Neural cell (in vitro differentiated cells): ENCODE measurements around the gene KLHL22. TPM values are rescaled to one million over a fixed set of nuclear protein-coding genes. Genes with fewer than 3 reads are reported as not detected.

Experiments
- H2AFZ ChIP-seq: fragments of 200-600, 300-800 bp; sonication (generic), shearing (Covaris generic); 2 replicates; pipeline ENCODE4 v1.6.0; 2014; ENCODE audit warnings: low read depth, mild to moderate bottlenecking, antibody characterized with exemption, low read length, moderate library complexity
- H3F3A ChIP-seq: fragments of 200-600 bp; shearing (Covaris generic); 2 replicates; pipeline ENCODE4 v1.6.1; 2016; ENCODE audit warnings: mild to moderate bottlenecking, moderate library complexity, mixed read lengths, antibody characterized with exemption, low read length; ENCODE audit not compliant: insufficient read depth, poor library complexity, severe bottlenecking
- H3K27ac ChIP-seq: fragments of 200-600, 300-800 bp; sonication (generic), shearing (Covaris generic); 2 replicates; pipeline ENCODE4 v1.5.1; 2014; ENCODE audit warnings: mild to moderate bottlenecking, low read length, moderate library complexity
- H3K27me3 ChIP-seq: fragments of 300-800, 200-600 bp; sonication (generic), shearing (Covaris generic); 2 replicates; pipeline ENCODE4 v1.6.0; 2014; ENCODE audit warnings: mild to moderate bottlenecking, low read depth, low read length, moderate library complexity; ENCODE audit not compliant: insufficient read depth
- H3K36me3 ChIP-seq: fragments of 300-800, 200-600 bp; sonication (generic), shearing (Covaris generic); 2 replicates; pipeline ENCODE4 v1.5.1; 2014; ENCODE audit warnings: mild to moderate bottlenecking, antibody characterized with exemption, low read length, moderate library complexity; ENCODE audit not compliant: insufficient read depth
- H3K4me2 ChIP-seq: fragments of 300-800, 200-600 bp; sonication (generic), shearing (Covaris generic); 2 replicates; pipeline ENCODE4 v1.6.0; 2014; ENCODE audit warnings: mild to moderate bottlenecking, low read length
- H3K4me3 ChIP-seq: fragments of 300-800, 200-600 bp; sonication (generic), shearing (Covaris generic); 2 replicates; pipeline ENCODE4 v1.5.1; 2014; ENCODE audit warnings: mild to moderate bottlenecking, low read length, moderate library complexity
- H3K79me2 ChIP-seq: fragments of 200-600 bp; shearing (Covaris generic); replicated peaks from 2 replicates; pipeline ENCODE4 v1.6.0; 2014; ENCODE audit warnings: mild to moderate bottlenecking, low read length, moderate library complexity; ENCODE audit not compliant: insufficient read depth
- H3K9ac ChIP-seq: fragments of 300-800, 200-600 bp; sonication (generic), shearing (Covaris generic); 2 replicates; pipeline ENCODE4 v1.6.1; 2016; ENCODE audit warnings: mild to moderate bottlenecking, low read length, mixed read lengths
- H3K9me2 ChIP-seq: fragments of 200-600 bp; shearing (Covaris generic); 2 replicates; pipeline ENCODE4 v1.6.1; 2016; ENCODE audit warnings: mild to moderate bottlenecking, low read length, mixed read lengths; ENCODE audit not compliant: insufficient read depth
- H3K9me3 ChIP-seq: fragments of 200-600, 300-800 bp; sonication (generic), shearing (Covaris generic); 2 replicates; pipeline ENCODE4 v1.6.1; 2016; ENCODE audit warnings: mild to moderate bottlenecking, mixed run types, low read length, moderate library complexity, mixed read lengths
- H4K20me1 ChIP-seq: fragments of 200-600 bp; shearing (Covaris generic); 2 replicates; pipeline ENCODE4 v1.6.1; 2016; ENCODE audit warnings: mild to moderate bottlenecking, mixed run types; ENCODE audit not compliant: insufficient read depth
- CTCF ChIP-seq: fragments of 450-650 bp; IDR thresholded peaks from 2 replicates; pipeline ENCODE4 v1.5.1; 2014; ENCODE audit warnings: antibody characterized with exemption, mild to moderate bottlenecking, moderate library complexity; ENCODE audit not compliant: poor library complexity, severe bottlenecking
- EP300 ChIP-seq: fragments of 450-650 bp; conservative IDR thresholded peaks from 2 replicates; pipeline ENCODE4 v1.6.1; 2014; ENCODE audit warnings: antibody characterized with exemption, mild to moderate bottlenecking, moderate library complexity; ENCODE audit not compliant: poor library complexity, severe bottlenecking
- EZH2 ChIP-seq: fragments of 200-600, 300-800 bp; shearing (Covaris generic), sonication (generic); IDR thresholded peaks from 2 replicates; pipeline ENCODE4 v1.6.1; 2014; ENCODE audit warnings: antibody characterized with exemption, low read length, borderline replicate concordance, mild to moderate bottlenecking; ENCODE audit not compliant: insufficient read depth, poor library complexity, severe bottlenecking
- MXI1 ChIP-seq: fragments of 450-650 bp; conservative IDR thresholded peaks from 2 replicates; pipeline ENCODE4 v1.6.1; 2014; ENCODE audit warnings: antibody characterized with exemption, mild to moderate bottlenecking; ENCODE audit not compliant: poor library complexity, severe bottlenecking
- POLR2AphosphoS5 ChIP-seq: IDR thresholded peaks from 2 replicates; pipeline ENCODE4 v1.6.1; 2012
- RAD21 ChIP-seq: fragments of 450-650 bp; conservative IDR thresholded peaks from 2 replicates; pipeline ENCODE4 v1.6.1; 2014; ENCODE audit warnings: antibody characterized with exemption, mild to moderate bottlenecking, moderate library complexity
- REST ChIP-seq: IDR thresholded peaks from 2 replicates; pipeline ENCODE4 v1.6.1; 2012; ENCODE audit warnings: borderline replicate concordance
- SMC3 ChIP-seq: fragments of 450-650 bp; conservative IDR thresholded peaks from 2 replicates; pipeline ENCODE4 v1.6.1; 2014; ENCODE audit warnings: antibody characterized with exemption, mild to moderate bottlenecking, moderate library complexity; ENCODE audit not compliant: poor library complexity
- TAF1 ChIP-seq: IDR thresholded peaks from 2 replicates; pipeline ENCODE4 v1.6.1; 2012; ENCODE audit warnings: low read depth
- polyA plus RNA-seq: library from polyadenylated mRNA; depleted of rRNA; stranded (reverse); fragments of >200 nt; gene quantifications from 2 replicates; pipeline ENCODE4 v1.2.3, GENCODE V29; 2014

KLHL22 gene
- polyA plus RNA-seq, 1 donor from 2014 or later = 59.5 TPM

GRCh38 chr22:20450551-20450906 is 45.1 kb downstream of the KLHL22 start:
- no peaks in the 10 kb centered on the region for H3K9me3 ChIP-seq
- H4K20me1 ChIP-seq = no peaks in the 10 kb centered on the region
- H3K27me3 ChIP-seq = no peaks in the 10 kb centered on the region
- H2AFZ ChIP-seq = no peak overlapping the region
- no peaks in the 10 kb centered on the region for H3K9me2 ChIP-seq
- no peaks in the 10 kb centered on the region for H3K79me2 ChIP-seq
- no peak overlapping the region for H3K4me3 ChIP-seq
- no peak overlapping the region for H3K9ac ChIP-seq
- H3F3A ChIP-seq = no peaks in the 10 kb centered on the region
- no peak overlapping the region for H3K4me2 ChIP-seq
- no peaks in the 10 kb centered on the region for H3K36me3 ChIP-seq
- TF ChIP-seq SMC3 = no peak
- H3K27ac ChIP-seq = no peak overlapping the region

GRCh38 chr22:20449819-20450550 is 45.6 kb downstream of the KLHL22 start:
- Histone ChIP-seq H3F3A (no peaks in the 10 kb centered on the region), H3K4me2 (no peak overlapping the region), H3K36me3 (no peaks in the 10 kb centered on the region), H3K27me3 (no peaks in the 10 kb centered on the region), H4K20me1 (no peaks in the 10 kb centered on the region), H3K79me2 (no peaks in the 10 kb centered on the region), H3K4me3 (no peak overlapping the region), H3K27ac (no peak overlapping the region), H3K9ac (no peak overlapping the region), H3K9me3 (no peaks in the 10 kb centered on the region), H3K9me2 (no peaks in the 10 kb centered on the region), H2AFZ (no peak overlapping the region)
- TF ChIP-seq POLR2AphosphoS5 (no peak), CTCF (no peak), RAD21 (no peak), EZH2 (no peak), EP300 (no peak), REST (no peak), SMC3 (no peak), TAF1 (no peak), MXI1 (no peak)

GRCh38 chr22:20448630-20449029 is 47.0 kb downstream of the KLHL22 start:
- no peaks in the 10 kb centered on the region for H3F3A ChIP-seq
- H3K27ac ChIP-seq = no peak overlapping the region
- no peaks in the 10 kb centered on the region for H3K36me3 ChIP-seq
- no peak overlapping the region for H2AFZ ChIP-seq
- no peaks in the 10 kb centered on the region for H3K9me2 ChIP-seq
- H3K9ac ChIP-seq = no peak overlapping the region
- no peak overlapping the region for H3K4me2 ChIP-seq
- H3K4me3 ChIP-seq = no peak overlapping the region
- H3K79me2 ChIP-seq = no peaks in the 10 kb centered on the region
- H3K27me3 ChIP-seq = no peaks in the 10 kb centered on the region
- TF ChIP-seq MXI1 (no peak), EZH2 (no peak)
- no peaks in the 10 kb centered on the region for H4K20me1 ChIP-seq
- H3K9me3 ChIP-seq = no peaks in the 10 kb centered on the region
